HG02798 (cell line): ENCODE results near the gene CARMIL1.

Experiments
- ATAC-seq: cut with Tn5 transposase; IDR thresholded peaks from one replicate; pipeline ENCODE4 v1.9.1; 2021; ENCODE audit warnings: mild to moderate bottlenecking; ENCODE audit not compliant: unreplicated experiment, poor library complexity

Gene CARMIL1

DNA sequence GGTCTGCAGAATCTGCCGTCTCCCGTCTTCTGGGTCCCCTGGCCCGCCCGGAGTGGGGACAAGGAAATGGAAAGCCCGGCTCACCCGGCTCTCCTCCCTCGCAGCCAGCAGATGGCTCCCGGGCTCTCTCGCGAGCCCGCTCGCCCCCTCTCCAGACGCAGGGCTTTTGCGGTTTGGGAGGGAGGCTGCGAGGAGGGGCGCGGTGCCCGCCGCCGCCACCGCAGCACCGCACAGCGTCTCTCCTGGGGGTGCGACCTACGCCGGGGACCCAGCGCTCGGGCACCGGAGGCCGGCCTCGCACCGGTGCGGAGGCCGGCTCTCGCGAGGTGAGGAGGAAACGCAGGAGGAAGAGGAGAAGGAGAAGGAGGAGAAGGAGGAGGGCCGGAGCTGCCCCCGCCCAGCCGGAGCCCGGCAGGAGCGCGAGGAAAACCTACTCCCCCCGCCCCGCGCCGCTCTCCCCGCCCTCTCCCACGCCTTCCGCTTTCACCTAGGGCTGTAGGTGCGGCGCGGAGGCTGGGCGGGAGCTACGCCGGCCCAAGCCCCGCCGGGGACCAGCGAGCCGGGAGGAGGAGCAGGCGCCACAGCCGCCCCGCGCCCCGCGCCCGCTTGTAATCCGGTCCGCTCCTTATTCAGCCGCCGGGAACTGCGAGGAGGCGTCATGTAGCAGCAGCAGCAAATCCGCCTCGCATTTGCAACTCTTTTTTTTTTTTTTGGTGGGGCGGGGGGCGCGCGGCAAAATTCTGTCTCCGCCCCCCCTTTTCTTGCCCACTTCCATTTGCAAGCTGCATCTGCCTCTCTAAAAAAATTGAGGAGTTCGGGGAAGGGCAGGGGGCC lies at the start of gene CARMIL1:
TSS of gene CARMIL1 (plus strand) at position 461 of the 834 bp plus-strand sequence. CDS start 422 bp downstream, outside the sequence.
- peak; percentile 79 for ATAC-seq

GRCh38 chr6:25229671-25230321 lies 49.4 kb upstream of the CARMIL1 start:
- no peak for ATAC-seq

GRCh38 chr6:25232479-25232878 lies 46.7 kb upstream of the CARMIL1 start:
- ATAC-seq = no peak

- ATAC-seq = no peak
These were observed 45.9 kb upstream of the CARMIL1 start for GRCh38 chr6:25233226-25233625.

DNA sequence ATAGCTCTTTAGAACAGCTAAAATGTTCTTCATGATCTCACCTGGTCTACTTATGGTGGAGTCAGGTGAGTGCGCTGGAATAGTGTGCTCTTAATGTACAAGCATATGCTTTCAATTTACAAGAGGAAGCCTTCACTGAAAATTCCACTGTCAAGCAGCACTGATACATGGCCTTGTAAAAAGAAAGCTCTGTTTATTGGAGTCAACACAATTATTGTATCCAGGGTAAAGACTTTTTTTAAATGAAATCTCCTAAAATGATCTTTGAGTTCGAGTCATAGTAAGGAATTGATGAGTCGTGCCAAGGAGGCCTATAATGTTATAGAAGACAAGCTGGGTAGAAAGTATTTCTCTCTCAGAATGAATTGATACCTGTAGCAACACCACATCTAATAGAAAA lies 41.6 kb upstream of the CARMIL1 start:
- ATAC-seq = no peak

DNA sequence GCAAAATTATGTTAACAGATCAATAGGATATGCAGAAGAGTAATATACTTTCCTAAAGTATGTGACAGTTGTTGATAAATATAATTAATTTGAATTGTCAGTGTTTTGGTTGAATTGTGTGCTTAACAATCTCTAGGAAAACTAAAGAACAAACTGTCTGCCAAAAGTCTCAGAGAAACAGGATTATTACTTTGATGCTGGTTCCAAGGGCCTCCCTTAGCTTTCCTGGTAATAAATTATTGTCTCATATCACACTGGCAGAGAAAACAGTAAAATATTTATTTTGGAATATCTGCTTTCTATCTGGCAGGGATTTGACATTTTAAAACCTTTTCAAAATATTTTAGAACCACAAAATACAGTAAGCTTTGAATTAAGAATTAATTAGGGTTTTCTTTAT lies 40.1 kb upstream of the CARMIL1 start:
- ATAC-seq = no peak

GRCh38 chr6:25239498-25239897 lies 39.7 kb upstream of the CARMIL1 start:
- ATAC-seq = no peak

GRCh38 chr6:25242567-25242966 lies 36.6 kb upstream of the CARMIL1 start:
- ATAC-seq = no peak

DNA sequence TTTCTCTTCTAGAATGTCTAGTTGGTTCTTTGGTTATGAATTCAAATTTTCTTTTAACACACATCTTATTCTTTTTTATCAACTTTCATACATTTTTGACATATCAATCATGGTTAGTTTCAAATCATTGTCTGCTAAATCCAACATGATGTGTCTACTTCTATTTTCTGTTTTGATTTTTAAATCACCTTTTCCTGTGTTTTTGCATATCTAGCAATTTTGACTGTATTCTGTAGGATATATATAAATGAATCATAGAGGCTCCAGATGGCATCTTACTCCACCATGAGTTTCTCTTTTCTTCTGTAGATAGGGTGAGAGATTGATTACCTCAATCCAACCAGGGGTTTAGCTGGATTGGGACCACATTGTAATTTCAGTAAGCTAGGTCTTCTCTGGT lies 34.3 kb upstream of the CARMIL1 start:
- no peak for ATAC-seq

DNA sequence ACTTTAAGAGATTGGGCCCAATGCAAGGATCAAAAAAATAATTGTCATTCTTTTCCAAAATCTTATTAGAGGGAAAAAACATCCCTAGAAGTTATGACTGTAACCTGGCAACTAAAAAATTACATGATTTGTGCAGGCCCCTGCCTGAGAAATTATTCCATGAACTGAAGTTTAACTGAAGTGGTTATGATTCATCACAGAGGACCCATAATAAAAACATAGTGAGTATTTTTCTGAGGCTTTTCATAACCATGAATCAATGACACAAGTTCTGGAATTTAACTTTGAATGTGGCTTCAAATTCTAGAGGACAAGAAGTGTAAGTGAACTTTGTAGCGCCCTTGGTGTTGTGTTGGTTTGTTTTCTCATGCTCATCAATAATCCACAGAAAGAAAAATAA lies 31.1 kb upstream of the CARMIL1 start:
- ATAC-seq = no peak

DNA sequence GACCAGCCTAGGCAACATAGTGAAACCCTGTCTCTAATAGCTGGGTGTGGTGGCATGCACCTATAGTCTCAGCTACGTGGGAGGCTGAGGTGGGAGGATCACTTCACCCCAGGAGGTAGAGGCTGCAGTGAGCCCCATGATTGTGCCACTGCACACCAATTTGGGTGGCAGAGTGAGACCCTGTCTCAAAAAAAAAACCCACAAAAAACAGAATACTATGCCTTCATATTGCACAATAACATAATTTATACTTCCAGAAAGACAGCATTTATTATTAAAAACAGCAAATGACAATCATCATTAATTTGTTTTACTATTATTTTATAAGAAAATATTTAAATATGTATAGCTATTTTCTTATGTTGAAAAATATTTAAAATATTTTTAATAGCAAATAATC lies 30.0 kb upstream of the CARMIL1 start:
- no peak for ATAC-seq

GRCh38 chr6:25250878-25251277 lies 28.3 kb upstream of the CARMIL1 start:
- peak; percentile 75 for ATAC-seq

DNA sequence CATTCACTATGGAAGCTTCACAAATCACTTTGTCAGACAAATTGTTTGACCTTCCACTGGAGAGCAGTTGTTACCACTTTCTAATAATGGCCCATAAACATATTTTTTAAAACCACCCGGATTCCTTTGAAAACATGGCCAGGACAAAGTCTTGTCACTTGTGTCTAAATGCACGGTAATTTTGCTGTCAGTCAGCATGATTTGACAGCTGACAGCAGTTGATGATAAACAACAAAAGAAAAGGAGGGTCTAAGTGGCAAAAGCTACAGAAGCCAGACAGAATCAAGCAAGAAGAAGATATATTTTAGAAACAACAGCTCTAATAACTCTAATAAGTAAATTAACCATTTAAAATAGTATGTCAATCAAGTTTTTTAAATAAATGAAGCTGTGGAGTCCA lies 27.7 kb upstream of the CARMIL1 start:
- ATAC-seq = no peak

GRCh38 chr6:25253351-25253750 lies 25.8 kb upstream of the CARMIL1 start:
- ATAC-seq = no peak

GRCh38 chr6:25254671-25255070 lies 24.5 kb upstream of the CARMIL1 start:
- no peak for ATAC-seq

DNA sequence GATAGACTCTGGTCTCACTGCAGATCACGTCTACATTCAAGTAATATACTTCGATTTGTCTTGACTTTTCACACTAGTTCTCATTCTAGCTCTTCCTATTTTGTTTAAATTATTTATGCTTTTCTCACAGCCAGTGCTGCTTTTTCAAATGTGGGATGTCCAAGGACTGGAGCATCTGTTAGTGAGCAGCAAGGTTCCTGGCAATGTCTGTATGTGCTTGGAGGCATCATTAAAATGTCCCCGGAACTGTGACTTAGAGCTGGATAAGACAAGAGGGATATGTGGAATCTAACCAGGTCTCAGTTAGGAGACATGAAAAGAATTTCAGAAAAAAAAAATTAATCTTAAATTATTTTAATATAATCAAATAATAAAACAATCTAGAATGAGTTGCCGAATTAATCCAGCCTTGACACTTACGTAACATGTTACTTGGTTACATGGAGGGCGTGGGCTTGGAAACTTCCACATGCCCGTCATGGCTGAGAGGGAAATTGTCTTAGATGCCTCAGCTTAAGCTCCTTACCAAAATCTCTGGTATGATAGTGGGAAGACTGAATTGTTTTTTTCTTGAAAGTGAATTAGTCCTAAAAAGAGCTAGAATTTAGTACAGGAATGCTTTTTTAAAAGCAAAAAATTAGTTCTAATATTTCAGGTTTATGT lies 21.4 kb upstream of the CARMIL1 start:
- ATAC-seq = no peak

- ATAC-seq = no peak
These were observed 19.4 kb upstream of the CARMIL1 start for GRCh38 chr6:25259756-25260155.

GRCh38 chr6:25263657-25264056 lies 15.5 kb upstream of the CARMIL1 start:
- ATAC-seq = no peak

GRCh38 chr6:25266456-25267100 lies 12.6 kb upstream of the CARMIL1 start:
- ATAC-seq = no peak

DNA sequence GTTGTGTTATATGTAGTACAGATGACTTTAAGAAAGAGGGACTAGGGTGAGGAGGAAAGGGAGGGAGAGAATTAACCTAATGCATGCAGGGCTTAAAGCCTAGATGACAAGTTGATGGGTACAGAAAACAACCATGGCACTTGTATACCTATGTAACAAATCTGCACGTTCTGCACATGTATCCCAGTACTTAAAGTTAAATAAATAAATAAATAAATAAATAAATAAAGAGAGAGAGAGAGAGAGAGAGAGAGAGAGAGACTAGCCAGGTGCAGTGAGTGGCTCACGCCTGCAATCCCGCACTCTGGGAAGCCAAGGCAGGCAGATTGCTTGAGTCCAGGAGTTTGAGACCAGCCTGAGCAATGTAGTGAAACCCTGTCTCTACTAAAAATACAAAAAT lies 11.5 kb upstream of the CARMIL1 start:
- no peak for ATAC-seq

DNA sequence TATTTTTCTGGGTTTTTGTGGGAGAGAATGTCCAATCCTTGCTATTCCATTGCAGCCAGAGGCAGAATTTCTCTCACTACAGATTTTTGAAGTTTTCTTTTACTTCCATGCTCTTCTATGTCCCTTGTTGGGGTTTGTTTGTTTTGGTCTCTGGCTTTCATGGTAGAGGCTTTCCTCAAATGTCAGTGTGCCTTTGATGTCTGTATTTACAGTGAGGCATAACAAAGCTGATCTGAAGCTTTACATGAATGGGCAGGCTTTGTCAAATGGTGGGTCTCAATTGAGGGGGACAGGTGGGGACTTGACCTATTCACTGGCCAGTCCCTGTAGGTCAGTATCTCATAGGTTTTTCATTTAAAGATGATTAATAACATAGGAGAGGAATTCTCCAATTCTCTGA lies 8.6 kb upstream of the CARMIL1 start:
- no peak for ATAC-seq
